HepG2 (cell line): Measurements from ENCODE around the gene FBH1. TPM values are rescaled to one million over a fixed set of nuclear protein-coding genes. Genes with fewer than 3 reads are reported as not detected.

Experiments
- ATAD3A ChIP-seq: sonication (generic); formaldehyde crosslinking; IDR thresholded peaks from 2 replicates; pipeline ENCODE4 v1.4.0; 2020; ENCODE audit warnings: missing genetic modification reagents
- CEBPG ChIP-seq: IDR thresholded peaks from 2 replicates; pipeline ENCODE4 v1.6.1; 2016
- HOXA7 ChIP-seq: sonication (generic); formaldehyde crosslinking; IDR thresholded peaks from 2 replicates; pipeline ENCODE4 v1.8.1; 2022; ENCODE audit warnings: mild to moderate bottlenecking, missing genetic modification reagents, moderate library complexity
- KIAA2018 ChIP-seq: sonication (generic); formaldehyde crosslinking; IDR thresholded peaks from 2 replicates; pipeline ENCODE4 v1.5.0; 2020; ENCODE audit warnings: mild to moderate bottlenecking, missing genetic modification reagents, borderline replicate concordance
- MXD3 ChIP-seq: IDR thresholded peaks from 2 replicates; pipeline ENCODE4 v1.6.1; 2016; ENCODE audit warnings: mild to moderate bottlenecking, missing biosample characterization, missing genetic modification reagents
- RCOR2 ChIP-seq: IDR thresholded peaks from 2 replicates; pipeline ENCODE4 v1.6.1; 2016; ENCODE audit warnings: missing biosample characterization, missing genetic modification reagents
- SOX5 ChIP-seq: IDR thresholded peaks from 2 replicates; pipeline ENCODE4 v1.6.1; 2016; ENCODE audit warnings: borderline replicate concordance
- SOX6 ChIP-seq, 2 experiments: fragments of 450-650 bp in 1 of 2; sonication (generic) in 1 of 2; formaldehyde crosslinking in 1 of 2; IDR thresholded peaks; 2 replicates each; pipeline versions ENCODE4 v1.4.0 to v1.6.1; 2017 to 2020; ENCODE audit warnings: antibody characterized with exemption in 1 of 2, mild to moderate bottlenecking in 1 of 2, missing genetic modification reagents in 1 of 2
- TERF1 ChIP-seq: sonication (generic); formaldehyde crosslinking; IDR thresholded peaks from 2 replicates; pipeline ENCODE4 v1.8.0; 2022; ENCODE audit warnings: mild to moderate bottlenecking, missing genetic modification reagents, moderate library complexity
- THAP11 ChIP-seq: IDR thresholded peaks from 2 replicates; pipeline ENCODE4 v1.6.1; 2016; ENCODE audit warnings: missing biosample characterization, missing genetic modification reagents
- ZFY ChIP-seq: sonication (generic); formaldehyde crosslinking; IDR thresholded peaks from 2 replicates; pipeline ENCODE4 v1.4.0; 2020; ENCODE audit warnings: missing genetic modification reagents
- ZNF224 ChIP-seq: sonication (generic); formaldehyde crosslinking; IDR thresholded peaks from 2 replicates; pipeline ENCODE4 v1.5.0; 2020; ENCODE audit warnings: mild to moderate bottlenecking, missing genetic modification reagents
- ZNF609 ChIP-seq: sonication (generic); formaldehyde crosslinking; IDR thresholded peaks from 2 replicates; pipeline ENCODE4 v1.4.0; 2020; ENCODE audit warnings: mild to moderate bottlenecking, missing genetic modification reagents, borderline replicate concordance
- ZNF891 ChIP-seq: sonication (generic); formaldehyde crosslinking; IDR thresholded peaks from 2 replicates; pipeline ENCODE4 v1.5.0; 2020; ENCODE audit warnings: mild to moderate bottlenecking, missing genetic modification reagents
- polyA plus RNA-seq, 8 experiments: library from polyadenylated mRNA; depleted of rRNA in 3 of 8; stranded (reverse) in 7 of 8; unstranded in 1 of 8; fragments of >200 nt; fragmentation: Illumina TruSeq in 4 of 8; extraction: Trizol in 4 of 8; gene quantifications; 2 replicates each; pipeline versions ENCODE4 v1.2.1 to v1.2.3, GENCODE V29; 2011 to 2016; ENCODE audit warnings: low read depth in 4 of 8, missing spikeins in 1 of 8, mixed read lengths in 1 of 8; ENCODE audit not compliant: insufficient read depth in 1 of 8
- total RNA-seq, 5 experiments: library from RNA; depleted of rRNA; stranded (reverse); fragments of >200 nt; fragmentation: Illumina TruSeq; extraction: Trizol; gene quantifications; 2 replicates each; pipeline ENCODE4 v1.2.3, GENCODE V29; 2016; ENCODE audit warnings: low read depth in 1 of 5

FBH1 gene
- total and polyA plus RNA-seq, 2 of the 13 experiments (the other 11 are each of a cell fraction or from before 2014, with no cell fraction given): 48.8 to 60.3 TPM

GRCh38 chr10:5889624-5890451 lies at the start of gene FBH1, which contains the start of gene ANKRD16 (continued):
- TF ChIP-seq SOX5 (peak; percentile 45), ZNF609 (CRISPR knock-in tag) (peak; percentile 15; the same call in 1 of the 2 replicates), CEBPG (CRISPR knock-in tag) (no peak), TERF1 (CRISPR knock-in tag) (no peak), SOX6 (IDR thresholded peaks at IDR 0.05) (no peak), SOX6 (CRISPR knock-in tag; IDR thresholded peaks at IDR 0.05) (peak; percentile 25; the same call in 1 of the 2 replicates), RCOR2 (CRISPR knock-in tag) (no peak), ZNF891 (peak; percentile 81), ZNF224 (CRISPR knock-in tag) (0 out of 2 replicates have a peak, but pooled peaks have one; percentile 57), THAP11 (CRISPR knock-in tag) (peak; percentile 90), HOXA7 (CRISPR knock-in tag) (no peak), KIAA2018 (CRISPR knock-in tag) (no peak), ZFY (CRISPR knock-in tag) (peak; percentile 94), ATAD3A (CRISPR knock-in tag) (no peak), MXD3 (peak; percentile 86)
